Amygdala (tissue), 56 donors: ENCODE data around the gene LYZ.

ENCODE experiments used
- DNase-seq, 56 donors: peaks; one replicate each; lab custom pipeline; 2025; lab: John Stamatoyannopoulos, UW

The LYZ gene

DNA sequence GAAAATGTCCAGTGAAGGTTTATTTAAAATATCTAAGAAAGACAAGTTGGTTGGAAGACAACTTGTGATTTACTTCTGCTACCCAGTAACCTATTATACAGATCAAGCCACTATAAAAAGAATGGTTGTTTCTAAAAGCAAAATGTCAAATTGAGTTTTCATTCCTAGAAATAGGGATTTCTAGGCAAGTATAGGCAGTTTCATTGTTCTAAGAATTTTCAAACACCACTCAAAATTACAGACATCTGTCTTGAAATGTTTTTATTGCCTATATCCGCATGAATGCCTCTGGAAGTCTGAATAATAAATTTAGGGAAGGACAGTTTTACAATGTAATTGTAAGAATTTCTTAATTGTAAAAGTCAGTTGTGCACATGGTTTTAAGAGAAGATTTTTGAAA lies 20.0 kb downstream of the LYZ start:
- no peak for DNase-seq

DNA sequence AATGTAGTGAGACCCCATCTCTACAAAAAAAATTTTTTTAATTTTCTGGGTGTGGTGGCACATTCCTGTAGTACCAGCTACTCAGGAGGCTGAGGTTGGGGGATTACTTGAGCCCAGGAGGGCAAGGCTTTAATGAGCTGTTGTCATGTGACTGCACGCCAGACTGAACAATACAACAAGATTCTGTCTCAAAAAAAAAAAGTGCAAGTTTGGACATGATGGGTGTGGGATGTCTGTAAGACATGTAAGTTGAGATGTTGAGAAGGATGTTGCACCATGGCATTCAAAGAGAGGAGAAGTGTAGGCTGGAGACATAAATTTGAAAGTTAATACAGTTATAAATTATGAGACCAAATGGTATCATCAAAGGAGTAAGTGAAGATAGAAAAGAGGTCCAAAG lies 34.9 kb downstream of the LYZ start:
- DNase-seq: no peak

- no peak for DNase-seq
Measured at GRCh38 chr12:69385038-69385437, 36.9 kb downstream of the LYZ start.

- no peak for DNase-seq
Measured at GRCh38 chr12:69386921-69387320, 38.7 kb downstream of the LYZ start.

DNA sequence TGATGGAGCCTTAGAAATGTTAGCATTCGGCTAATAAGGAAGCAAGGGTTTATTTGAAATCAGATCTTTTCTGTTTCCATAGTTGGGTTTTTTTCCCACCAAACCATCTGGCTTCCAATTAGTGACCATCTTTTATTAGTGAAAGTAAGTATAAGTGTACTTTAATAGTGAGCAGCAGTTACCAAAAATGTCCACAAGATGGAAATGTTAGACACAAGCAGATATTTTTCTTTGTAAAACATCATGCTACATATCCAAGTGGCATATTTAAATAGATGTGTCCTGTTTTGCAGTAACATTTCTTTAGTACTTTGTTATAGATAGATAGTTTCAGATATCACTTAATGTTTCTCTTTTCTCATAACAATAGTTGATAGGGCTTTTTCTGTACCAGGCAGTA lies 40.2 kb downstream of the LYZ start:
- peak in 1 of 56 donors; percentile 31 for DNase-seq

GRCh38 chr12:69389831-69390230 lies 41.6 kb downstream of the LYZ start:
- no peak for DNase-seq

DNA sequence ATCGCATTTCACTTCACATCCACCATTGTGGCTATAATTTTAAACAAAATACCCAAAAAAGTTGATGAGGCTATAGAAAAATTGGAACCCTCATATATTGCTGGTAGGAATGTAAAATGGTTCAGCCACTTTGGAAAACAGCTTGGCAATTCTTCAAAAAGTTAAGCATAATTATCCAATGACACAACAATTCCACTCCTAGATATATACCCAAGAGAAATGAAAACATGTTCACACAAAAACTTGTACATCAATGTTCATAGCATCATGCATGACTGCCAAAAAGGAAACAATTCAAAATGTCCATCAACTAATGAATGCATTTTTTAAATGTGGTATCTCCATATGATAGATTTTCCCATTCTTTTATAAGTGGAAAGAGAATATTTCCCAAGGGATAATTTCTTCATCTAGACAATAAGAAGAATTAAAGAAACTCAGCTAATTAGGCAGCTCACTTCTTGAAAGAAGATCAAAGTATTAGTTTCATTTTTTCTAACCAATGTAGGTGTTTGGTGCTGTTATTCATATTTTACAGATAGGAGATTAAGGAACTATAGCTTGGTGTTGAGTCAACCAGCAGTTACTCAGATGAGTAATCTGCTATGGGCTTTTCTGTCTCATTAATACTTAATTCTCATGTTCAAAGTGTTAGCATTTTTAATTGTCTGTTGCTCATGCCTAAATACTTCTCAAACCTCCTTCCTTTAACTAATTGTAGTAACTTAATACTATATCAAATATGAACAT lies 44.2 kb downstream of the LYZ start:
- no peak for DNase-seq

- DNase-seq: no peak
Measured at GRCh38 chr12:69396041-69396440, 47.9 kb downstream of the LYZ start.

GRCh38 chr12:69396963-69397362 lies 48.8 kb downstream of the LYZ start:
- DNase-seq: no peak

GRCh38 chr12:69397978-69398377 lies 49.8 kb downstream of the LYZ start:
- no peak for DNase-seq

DNA sequence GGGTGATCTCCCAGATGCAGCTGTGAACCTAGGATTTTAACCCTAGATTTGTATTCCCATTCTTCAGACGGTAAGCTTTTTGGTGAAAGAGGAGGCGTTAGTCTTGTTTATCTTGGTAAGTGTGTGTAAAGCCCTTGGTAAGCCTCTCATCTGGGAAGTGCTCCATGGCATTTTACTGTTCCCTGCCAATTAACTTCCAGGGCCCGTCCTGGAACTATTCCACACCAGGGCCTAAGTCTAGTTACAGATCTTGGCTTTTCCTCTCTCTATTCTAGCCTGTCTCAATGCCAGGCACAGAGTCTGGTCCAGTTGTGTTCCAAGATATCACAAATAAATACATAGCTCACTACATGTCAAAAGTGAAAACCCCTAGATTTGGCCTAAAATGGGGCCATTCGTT lies 53.8 kb downstream of the LYZ start:
- DNase-seq: no peak
